HepG2 (cell line): Measurements from ENCODE around the gene WWTR1. TPM values are rescaled to one million over a fixed set of nuclear protein-coding genes. Genes with fewer than 3 reads are reported as not detected.

Experiments used
- AFF4 ChIP-seq: sonication (generic); formaldehyde crosslinking; IDR thresholded peaks from 2 replicates; pipeline ENCODE4 v1.4.0; 2020; ENCODE audit warnings: missing genetic modification reagents
- ARID4A ChIP-seq: sonication (generic); formaldehyde crosslinking; IDR thresholded peaks from 2 replicates; pipeline ENCODE4 v1.5.0; 2020; ENCODE audit warnings: mild to moderate bottlenecking, missing genetic modification reagents, borderline replicate concordance
- ATF3 ChIP-seq: sonication (generic); formaldehyde crosslinking; IDR thresholded peaks from 2 replicates; pipeline ENCODE4 v1.4.0; 2020; ENCODE audit warnings: missing genetic modification reagents
- FLYWCH1 ChIP-seq: sonication (generic); formaldehyde crosslinking; IDR thresholded peaks from 2 replicates; pipeline ENCODE4 v1.8.1; 2023; ENCODE audit warnings: mild to moderate bottlenecking, missing genetic modification reagents
- HNRNPH1 ChIP-seq: fragments of 200-400 bp; formaldehyde crosslinking; optimal IDR thresholded peaks from 2 replicates; pipeline ENCODE3; 2017; ENCODE audit warnings: mild to moderate bottlenecking, low read depth, low read length
- HNRNPK ChIP-seq: fragments of 200-400 bp; formaldehyde crosslinking; IDR thresholded peaks from 2 replicates; pipeline ENCODE4 v1.6.1; 2018; ENCODE audit warnings: low read length, low read depth, moderate library complexity, mild to moderate bottlenecking; ENCODE audit not compliant: poor library complexity, severe bottlenecking
- HOMEZ ChIP-seq: IDR thresholded peaks from 2 replicates; pipeline ENCODE4 v1.6.1; 2016; ENCODE audit warnings: low read depth
- MXI1 ChIP-seq: IDR thresholded peaks from 3 replicates; pipeline ENCODE4 v1.6.1; 2012; ENCODE audit warnings: low read depth, low read length, inconsistent platforms, borderline replicate concordance
- SAP130 ChIP-seq: IDR thresholded peaks from 2 replicates; pipeline ENCODE4 v1.6.1; 2016; ENCODE audit warnings: low read depth
- SNRNP70 ChIP-seq: fragments of 200-400 bp; formaldehyde crosslinking; IDR thresholded peaks from 2 replicates; pipeline ENCODE4 v1.6.1; 2017; ENCODE audit warnings: mild to moderate bottlenecking, low read depth, low read length, moderate library complexity
- SOX5 ChIP-seq: IDR thresholded peaks from 2 replicates; pipeline ENCODE4 v1.6.1; 2016; ENCODE audit warnings: borderline replicate concordance
- YEATS2 ChIP-seq: sonication (generic); formaldehyde crosslinking; IDR thresholded peaks from 2 replicates; pipeline ENCODE4 v1.4.0; 2020; ENCODE audit warnings: missing genetic modification reagents, borderline replicate concordance
- ZBTB10 ChIP-seq: sonication (generic); formaldehyde crosslinking; IDR thresholded peaks from 2 replicates; pipeline ENCODE4 v1.4.0; 2020; ENCODE audit warnings: missing genetic modification reagents, borderline replicate concordance
- ZFP62 ChIP-seq: sonication (generic); formaldehyde crosslinking; IDR thresholded peaks from 2 replicates; pipeline ENCODE4 v1.4.0; 2020; ENCODE audit warnings: missing genetic modification reagents
- ZNF124 ChIP-seq: sonication (generic); formaldehyde crosslinking; IDR thresholded peaks from 2 replicates; pipeline ENCODE4 v1.4.0; 2020; ENCODE audit warnings: missing genetic modification reagents
- ZNF530 ChIP-seq: sonication (generic); formaldehyde crosslinking; IDR thresholded peaks from 2 replicates; pipeline ENCODE4 v1.5.0; 2020; ENCODE audit warnings: low read depth, mild to moderate bottlenecking, missing genetic modification reagents
- ZNF556 ChIP-seq: sonication (generic); formaldehyde crosslinking; IDR thresholded peaks from 2 replicates; pipeline ENCODE4 v1.4.0; 2020; ENCODE audit warnings: mild to moderate bottlenecking, missing genetic modification reagents, borderline replicate concordance
- ZSCAN22 ChIP-seq: sonication (generic); formaldehyde crosslinking; IDR thresholded peaks from 2 replicates; pipeline ENCODE4 v1.4.0; 2020; ENCODE audit warnings: mild to moderate bottlenecking, missing genetic modification reagents
- polyA plus RNA-seq, 8 experiments: library from polyadenylated mRNA; depleted of rRNA in 3 of 8; stranded (reverse) in 7 of 8; unstranded in 1 of 8; fragments of >200 nt; fragmentation: Illumina TruSeq in 4 of 8; extraction: Trizol in 4 of 8; gene quantifications; 2 replicates each; pipeline versions ENCODE4 v1.2.1 to v1.2.3, GENCODE V29; 2011 to 2016; ENCODE audit warnings: low read depth in 4 of 8, missing spikeins in 1 of 8, mixed read lengths in 1 of 8; ENCODE audit not compliant: insufficient read depth in 1 of 8
- total RNA-seq, 5 experiments: library from RNA; depleted of rRNA; stranded (reverse); fragments of >200 nt; fragmentation: Illumina TruSeq; extraction: Trizol; gene quantifications; 2 replicates each; pipeline ENCODE4 v1.2.3, GENCODE V29; 2016; ENCODE audit warnings: low read depth in 1 of 5

WWTR1 gene
- total and polyA plus RNA-seq, 2 of the 13 experiments (the other 11 are each of a cell fraction or from before 2014, with no cell fraction given) = 19.7 to 139 TPM

GRCh38 chr3:149653564-149653963 is 4.3 kb downstream of the WWTR1 start (continued):
- TF ChIP-seq ZBTB10 (CRISPR knock-in tag) (no peak), ZNF530 (CRISPR knock-in tag) (no peak), ZNF556 (CRISPR knock-in tag) (no peak; the same call in 1 of the 2 replicates), SNRNP70 (no peak), ATF3 (no peak), HNRNPH1 (no peak), SAP130 (CRISPR knock-in tag) (peak; percentile 69), ZNF124 (no peak), SOX5 (CRISPR knock-in tag) (peak; percentile 73), ZFP62 (no peak), YEATS2 (CRISPR knock-in tag) (peak; percentile 21; the same call in 1 of the 2 replicates), HOMEZ (CRISPR knock-in tag) (no peak), FLYWCH1 (CRISPR knock-in tag) (no peak), HNRNPK (no peak), MXI1 (no peak), ARID4A (CRISPR knock-in tag) (peak; percentile 8; the same call in 1 of the 2 replicates), ZSCAN22 (CRISPR knock-in tag) (no peak), AFF4 (CRISPR knock-in tag) (no peak)
